Duodenal mucosa (tissue), 2 donors: ENCODE results near the gene POMT2.

Source experiments
- H3K27ac ChIP-seq: one replicate; pipeline ENCODE4 v1.7.0; 2013; ENCODE audit warnings: low read depth, low read length
- H3K27me3 ChIP-seq, 2 donors: one replicate each; pipeline ENCODE4 v1.7.0; 2013; ENCODE audit warnings: low read length in 2 of 2, control low read depth in 1 of 2; ENCODE audit not compliant: insufficient read depth in 2 of 2, control insufficient read depth in 1 of 2
- H3K36me3 ChIP-seq, 2 donors: one replicate each; pipeline ENCODE4 v1.7.0; 2013; ENCODE audit warnings: low read length in 2 of 2, control low read depth in 1 of 2; ENCODE audit not compliant: insufficient read depth in 2 of 2, control insufficient read depth in 1 of 2
- H3K4me1 ChIP-seq, 2 donors: one replicate each; pipeline ENCODE4 v1.7.0; 2013; ENCODE audit warnings: low read length in 2 of 2, control low read depth in 1 of 2; ENCODE audit not compliant: insufficient read depth in 2 of 2, control insufficient read depth in 1 of 2
- H3K4me3 ChIP-seq, 2 donors: one replicate each; pipeline ENCODE4 v1.7.0; 2013; ENCODE audit warnings: low read length in 2 of 2, low read depth in 1 of 2
- H3K9ac ChIP-seq, 2 donors: one replicate each; pipeline ENCODE4 v1.7.0; 2013; ENCODE audit warnings: low read length in 2 of 2, low read depth in 1 of 2
- H3K9me3 ChIP-seq, 2 donors: one replicate each; pipeline ENCODE4 v1.7.0; 2013; ENCODE audit warnings: low read length in 2 of 2, control low read depth in 1 of 2; ENCODE audit not compliant: control insufficient read depth in 1 of 2

POMT2 gene

GRCh38 chr14:77272261-77272660 is 48.4 kb downstream of the POMT2 start:
- Histone ChIP-seq H3K9ac (no peak overlapping the region), H3K4me3 (no peak overlapping the region), H3K36me3 (no peaks in the 10 kb centered on the region), H3K27ac (no peak overlapping the region), H3K27me3 (peaks cover 14% of the 10 kb centered on the region in 2 donors), H3K4me1 (no peaks in the 10 kb centered on the region), H3K9me3 (no peaks in the 10 kb centered on the region)

GRCh38 chr14:77271113-77271710 is 49.5 kb downstream of the POMT2 start, which contains the start of gene NGB:
NGB (minus strand) TSS chr14:77271206; CDS start chr14:77270937, 269 bp downstream.
- Histone ChIP-seq H3K27me3 (peaks cover 14% of the 10 kb centered on the region in 2 donors), H3K36me3 (no peaks in the 10 kb centered on the region), H3K9me3 (no peaks in the 10 kb centered on the region), H3K4me1 (no peaks in the 10 kb centered on the region), H3K27ac (no peak within 1 kb of the TSS), H3K4me3 (no peak within 1 kb of the TSS), H3K9ac (no peak within 1 kb of the TSS)

GRCh38 chr14:77270361-77271112 is 50.1 kb downstream of the POMT2 start:
- Histone ChIP-seq H3K9ac (no peak overlapping the region), H3K4me3 (no peak overlapping the region), H3K9me3 (no peaks in the 10 kb centered on the region), H3K27me3 (peaks cover 14% of the 10 kb centered on the region in 2 donors), H3K36me3 (no peaks in the 10 kb centered on the region), H3K27ac (no peak overlapping the region), H3K4me1 (no peaks in the 10 kb centered on the region)

- Histone ChIP-seq H3K27me3 (peaks cover 14% of the 10 kb centered on the region in 2 donors), H3K9me3 (no peaks in the 10 kb centered on the region), H3K4me1 (no peaks in the 10 kb centered on the region), H3K27ac (no peak overlapping the region), H3K9ac (no peak overlapping the region), H3K36me3 (no peaks in the 10 kb centered on the region), H3K4me3 (no peak overlapping the region)
Observed at GRCh38 chr14:77268989-77269600, 51.6 kb downstream of the POMT2 start.

GRCh38 chr14:77267937-77268699 is 52.6 kb downstream of the POMT2 start:
- Histone ChIP-seq H3K36me3 (no peaks in the 10 kb centered on the region), H3K27ac (no peak overlapping the region), H3K9me3 (no peaks in the 10 kb centered on the region), H3K27me3 (peaks cover 14% of the 10 kb centered on the region in 2 donors), H3K4me1 (no peaks in the 10 kb centered on the region), H3K9ac (no peak overlapping the region), H3K4me3 (no peak overlapping the region)

- Histone ChIP-seq H3K4me3 (no peak overlapping the region), H3K27ac (no peak overlapping the region), H3K36me3 (no peaks in the 10 kb centered on the region)
Observed at GRCh38 chr14:77266336-77266735, 54.3 kb downstream of the POMT2 start.

GRCh38 chr14:77265561-77266335 is 54.9 kb downstream of the POMT2 start:
- Histone ChIP-seq H3K36me3 (no peaks in the 10 kb centered on the region), H3K9ac (no peak overlapping the region), H3K4me3 (no peak overlapping the region), H3K27ac (no peak overlapping the region), H3K9me3 (no peaks in the 10 kb centered on the region), H3K4me1 (no peaks in the 10 kb centered on the region), H3K27me3 (peaks cover 9% of the 10 kb centered on the region in 2 donors)

More at GRCh38 chr14:77266336-77266735, 54.3 kb downstream of the POMT2 start:
- Histone ChIP-seq H3K4me1 (no peaks in the 10 kb centered on the region), H3K9me3 (no peaks in the 10 kb centered on the region), H3K9ac (no peak overlapping the region), H3K27me3 (peaks cover 11 to 13% of the 10 kb centered on the region in 2 donors)

- peaks cover 9% of the 10 kb centered on the region in 2 donors for H3K27me3 ChIP-seq
- no peak overlapping the region for H3K4me3 ChIP-seq
- no peaks in the 10 kb centered on the region for H3K9me3 ChIP-seq
- H3K27ac ChIP-seq: no peak overlapping the region
- no peak overlapping the region for H3K9ac ChIP-seq
- no peaks in the 10 kb centered on the region for H3K4me1 ChIP-seq
- no peaks in the 10 kb centered on the region for H3K36me3 ChIP-seq
Observed at GRCh38 chr14:77265187-77265515, 55.5 kb downstream of the POMT2 start.

GRCh38 chr14:77264466-77265186 is 56.1 kb downstream of the POMT2 start:
- Histone ChIP-seq H3K27me3 (peaks cover 9% of the 10 kb centered on the region in 2 donors), H3K4me1 (no peaks in the 10 kb centered on the region), H3K4me3 (no peak overlapping the region), H3K9me3 (no peaks in the 10 kb centered on the region), H3K27ac (no peak overlapping the region), H3K36me3 (no peaks in the 10 kb centered on the region), H3K9ac (no peak overlapping the region)
